ENCODE results near the gene HECTD1. TPM values are rescaled to one million over a fixed set of nuclear protein-coding genes. Genes with fewer than 3 reads are reported as not detected.

HECTD1 gene
- total RNA-seq, 3 donors from 2014 or later (not counting 1 experiment from before 2014, with no cell fraction given): 162 to 202 (median 179) TPM

DNA sequence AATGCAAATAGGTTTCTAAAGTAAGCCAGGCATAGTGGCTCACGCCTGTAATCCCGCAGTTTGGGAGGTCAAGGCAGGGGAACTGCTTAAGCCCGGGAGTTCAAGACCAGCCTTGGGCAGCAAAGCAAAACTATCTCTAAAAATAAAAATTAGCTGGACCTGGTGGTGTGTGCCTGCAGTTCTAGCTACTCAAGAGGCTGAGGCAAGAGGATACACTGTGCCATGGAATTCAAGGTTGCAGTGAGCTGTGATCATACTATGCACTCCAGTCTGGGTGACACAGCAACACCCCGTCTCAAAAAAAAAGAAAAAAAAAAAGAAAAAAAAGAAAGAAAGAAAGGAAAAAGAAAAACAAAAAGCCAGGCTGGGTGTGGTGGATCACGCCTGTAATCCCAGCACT is 46.3 kb downstream of the HECTD1 start:
- no peak for ATAC-seq

DNA sequence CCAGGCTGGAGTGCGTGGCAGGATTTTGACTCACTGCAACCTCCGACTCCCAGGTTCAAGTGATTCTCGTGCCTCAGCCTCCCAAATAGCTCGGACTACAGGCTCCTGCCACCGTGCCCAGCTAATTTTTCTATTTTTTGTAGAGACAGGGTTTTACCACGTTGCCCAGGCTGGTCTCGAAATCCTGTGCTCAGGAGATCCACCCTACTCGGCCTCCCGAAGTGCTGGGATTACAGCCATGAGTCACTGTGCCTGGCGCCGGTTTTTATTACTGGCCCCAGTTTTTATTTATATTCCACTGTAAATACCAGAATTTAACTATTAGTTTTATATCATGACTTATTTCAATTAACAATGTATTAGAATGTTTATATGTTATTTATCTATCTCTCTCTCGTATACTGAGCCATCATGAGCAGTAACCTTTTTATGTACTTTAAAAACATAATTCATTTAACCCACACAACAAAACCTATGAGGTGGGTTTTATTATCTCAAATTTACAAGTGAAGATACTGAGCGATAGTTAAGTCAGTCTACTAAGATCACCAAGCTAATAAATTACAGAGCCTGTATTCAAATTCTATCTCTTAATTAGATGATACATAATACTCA is 47.8 kb downstream of the HECTD1 start:
- DNase-seq (no peak), ATAC-seq (no peak)
- Mint-ChIP-seq H3K4me3 (no peak overlapping the region), H3K4me1 (no peaks in the 10 kb centered on the region), H3K27ac (no peak overlapping the region), H3K27me3 (ENCODE audit: low read depth in 2 of 2) (no peaks in the 10 kb centered on the region), H3K36me3 (peaks cover 14% of the 10 kb centered on the region), H3K9me3 (no peaks in the 10 kb centered on the region)
- Histone ChIP-seq H3K27me3 (ENCODE audit: control insufficient read depth, insufficient read depth, low read length) (no peaks in the 10 kb centered on the region), H3K4me1 (ENCODE audit: control insufficient read depth, insufficient read depth, low read length) (no peaks in the 10 kb centered on the region), H3K9me3 (ENCODE audit: control insufficient read depth, insufficient read depth, low read length) (no peaks in the 10 kb centered on the region), H3K36me3 (ENCODE audit: control insufficient read depth, insufficient read depth, low read length) (peaks cover 56% of the 10 kb centered on the region), H3K4me3 (ENCODE audit: low read length) (no peak overlapping the region), H3K27ac (ENCODE audit: low read length) (no peak overlapping the region)
- intact Hi-C loops (cut with micrococcal nuclease): no loop called here
- TF ChIP-seq CTCF (IDR thresholded peaks at IDR 0.05): no peak
- WGBS (ENCODE audit: insufficient coverage): 96% methylated on average over 10 of the region's 13 CpGs

More for the DNA sequence above, 46.3 kb downstream of the HECTD1 start:
- Histone ChIP-seq H3K4me1 (ENCODE audit: control insufficient read depth, insufficient read depth, low read length) (no peaks in the 10 kb centered on the region), H3K27ac (ENCODE audit: low read length) (no peak overlapping the region), H3K9me3 (ENCODE audit: control insufficient read depth, insufficient read depth, low read length) (no peaks in the 10 kb centered on the region), H3K4me3 (ENCODE audit: low read length) (no peak overlapping the region), H3K36me3 (ENCODE audit: control insufficient read depth, insufficient read depth, low read length) (peaks cover 61% of the 10 kb centered on the region), H3K27me3 (ENCODE audit: control insufficient read depth, insufficient read depth, low read length) (no peaks in the 10 kb centered on the region)
- Mint-ChIP-seq H3K4me3 (no peak overlapping the region), H3K9me3 (no peaks in the 10 kb centered on the region), H3K36me3 (peaks cover 5% of the 10 kb centered on the region), H3K27me3 (ENCODE audit: low read depth in 2 of 2) (no peaks in the 10 kb centered on the region), H3K27ac (no peak overlapping the region), H3K4me1 (peaks cover 0 to 6% of the 10 kb centered on the region in 2 donors)
- DNase-seq: no peak
- intact Hi-C loops (cut with micrococcal nuclease): no loop called here
- WGBS (ENCODE audit: insufficient coverage): 71% methylated on average over 5 of the region's 5 CpGs
- TF ChIP-seq CTCF (IDR thresholded peaks at IDR 0.05): no peak

GRCh38 chr14:31154956-31155355 is 52.6 kb downstream of the HECTD1 start:
- H3K4me1 ChIP-seq (ENCODE audit: control insufficient read depth, insufficient read depth, low read length): no peaks in the 10 kb centered on the region

More at GRCh38 chr14:31154956-31155355, 52.6 kb downstream of the HECTD1 start:
- peaks cover 17% of the 10 kb centered on the region for H3K36me3 Mint-ChIP-seq
- Histone ChIP-seq H3K27ac (ENCODE audit: low read length) (no peak overlapping the region), H3K4me3 (ENCODE audit: low read length) (no peak overlapping the region), H3K36me3 (ENCODE audit: control insufficient read depth, insufficient read depth, low read length) (peaks cover 43% of the 10 kb centered on the region), H3K27me3 (ENCODE audit: control insufficient read depth, insufficient read depth, low read length) (no peaks in the 10 kb centered on the region), H3K9me3 (ENCODE audit: control insufficient read depth, insufficient read depth, low read length) (no peaks in the 10 kb centered on the region)
- no peak overlapping the region for H3K27ac Mint-ChIP-seq
- TF ChIP-seq CTCF (IDR thresholded peaks at IDR 0.05): no peak
- DNase-seq (no peak), ATAC-seq (no peak)
- H3K4me1 Mint-ChIP-seq: no peaks in the 10 kb centered on the region
- WGBS (ENCODE audit: insufficient coverage): 97% methylated on average over 12 of the region's 12 CpGs
- no peaks in the 10 kb centered on the region for H3K27me3 Mint-ChIP-seq (ENCODE audit: low read depth in 2 of 2)
- intact Hi-C loops (cut with micrococcal nuclease): no loop called here
- no peaks in the 10 kb centered on the region for H3K9me3 Mint-ChIP-seq
- H3K4me3 Mint-ChIP-seq: no peak overlapping the region
